CMK (cell line): Measurements from ENCODE around the gene DNAJB1.

Experiments
- DNase-seq: peaks from one replicate; pipeline ENCODE4 v3.0.0-alpha.2; 2010; ENCODE audit warnings: low read depth

The DNAJB1 gene

DNA sequence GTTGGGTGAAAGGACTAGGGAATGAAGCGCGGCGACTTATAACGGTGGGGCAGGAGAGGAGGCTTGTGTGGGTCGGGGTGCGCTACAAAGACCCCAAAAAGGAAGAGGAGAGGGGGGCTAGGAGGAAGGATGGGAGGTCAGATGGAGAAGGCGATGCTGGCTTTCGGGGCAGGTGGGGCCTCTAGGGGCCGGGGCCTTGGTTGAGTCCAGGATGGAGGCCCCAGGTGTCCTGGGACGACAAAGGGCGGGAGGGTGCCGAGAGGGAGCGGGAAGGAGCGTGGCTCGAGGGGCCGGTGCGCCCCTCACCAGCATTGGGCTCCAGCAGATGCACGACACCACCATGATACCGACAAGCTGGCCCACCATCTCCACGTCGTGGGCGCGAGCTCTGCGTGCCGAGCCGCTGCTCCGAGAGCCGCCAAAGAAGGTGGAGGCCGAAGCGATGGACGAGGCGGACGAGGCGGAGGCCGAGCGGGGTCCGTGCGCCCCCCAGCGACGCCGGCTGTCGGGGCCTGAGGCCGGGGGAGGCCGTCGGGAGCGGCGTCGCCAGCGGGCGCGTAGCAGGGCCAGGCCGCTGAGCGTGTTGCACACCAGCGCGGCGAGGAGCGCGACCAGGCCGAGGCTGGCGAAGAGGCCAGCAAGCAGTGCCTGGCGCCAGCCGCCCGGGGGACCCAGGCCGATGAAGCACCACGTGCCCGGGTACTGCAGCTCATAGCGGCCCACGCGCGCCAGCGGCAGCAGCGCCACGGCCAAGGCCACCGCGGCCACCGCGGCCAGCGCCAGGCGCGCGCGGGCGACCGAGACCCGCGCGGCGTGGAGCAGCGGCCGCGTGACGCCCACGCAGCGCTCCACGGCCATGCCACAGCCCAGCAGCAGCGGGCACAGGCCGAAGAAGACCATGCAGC is 44.9 kb downstream of the DNAJB1 start:
- DNase-seq = no peak

DNA sequence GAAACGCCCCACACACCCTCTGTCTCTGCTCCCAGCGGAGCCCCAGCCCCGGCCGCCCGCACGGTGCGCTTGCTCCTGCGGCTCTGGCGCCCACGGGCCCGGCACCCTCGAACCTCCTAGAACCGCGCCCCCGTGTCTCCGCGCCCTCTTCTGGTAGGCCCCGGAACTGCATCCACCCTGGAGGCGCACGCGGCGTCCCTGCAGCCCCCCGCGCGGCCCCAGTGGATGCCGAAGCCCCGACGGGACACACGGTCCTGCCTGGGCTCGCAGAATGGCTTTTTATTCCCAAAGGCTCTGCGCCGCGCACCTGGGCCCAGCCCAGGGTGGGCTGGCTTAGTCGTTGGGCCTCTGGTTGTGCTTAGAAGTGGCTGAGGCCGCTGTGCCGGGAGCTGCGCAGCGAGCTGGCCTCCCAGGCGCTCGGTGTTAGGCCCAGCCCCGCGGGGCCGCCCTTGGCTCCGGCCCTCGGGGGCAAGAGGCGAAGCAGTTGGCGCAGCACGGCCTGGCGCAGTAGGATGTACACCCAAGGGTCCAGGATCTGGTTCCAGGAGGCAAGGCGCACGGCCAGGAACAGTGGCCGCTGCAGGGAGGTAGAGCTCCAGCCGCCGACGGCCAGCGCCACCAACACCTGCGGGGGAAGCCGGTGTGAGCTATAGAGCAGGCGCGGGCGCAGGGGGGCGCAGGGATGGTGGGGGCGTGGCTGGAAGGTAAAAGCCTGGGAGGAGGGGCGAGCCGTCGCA is 45.8 kb downstream of the DNAJB1 start:
- no peak for DNase-seq

DNA sequence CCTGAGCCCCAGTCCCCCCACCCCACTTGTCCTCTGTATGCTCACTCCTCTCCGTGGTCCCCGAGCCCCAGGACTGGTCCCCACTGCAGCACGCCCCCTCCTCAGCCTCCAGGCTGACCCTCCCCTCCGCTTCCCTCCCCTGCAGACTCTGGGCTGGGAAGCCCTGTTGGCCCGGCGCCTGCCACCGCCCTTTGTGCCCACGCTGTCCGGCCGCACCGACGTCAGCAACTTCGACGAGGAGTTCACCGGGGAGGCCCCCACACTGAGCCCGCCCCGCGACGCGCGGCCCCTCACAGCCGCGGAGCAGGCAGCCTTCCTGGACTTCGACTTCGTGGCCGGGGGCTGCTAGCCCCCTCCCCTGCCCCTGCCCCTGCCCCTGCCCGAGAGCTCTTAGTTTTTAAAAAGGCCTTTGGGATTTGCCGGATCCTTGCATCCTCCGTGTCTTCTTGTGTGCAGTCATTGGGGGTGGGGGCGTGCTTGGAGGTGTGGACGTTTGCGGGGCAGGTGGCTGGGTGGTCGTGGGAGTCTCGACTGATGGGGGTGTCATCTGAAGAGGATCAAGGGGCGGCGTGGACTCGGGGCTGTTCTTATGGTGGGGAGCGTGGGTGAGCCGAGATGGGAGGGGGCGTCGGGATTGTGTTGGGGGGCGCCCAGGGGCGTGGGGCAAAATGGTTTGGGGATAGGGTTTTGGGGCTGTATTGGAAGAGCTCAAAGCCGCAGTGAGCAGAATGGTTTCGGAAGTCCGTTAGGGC is 46.6 kb downstream of the DNAJB1 start:
- DNase-seq = no peak

DNA sequence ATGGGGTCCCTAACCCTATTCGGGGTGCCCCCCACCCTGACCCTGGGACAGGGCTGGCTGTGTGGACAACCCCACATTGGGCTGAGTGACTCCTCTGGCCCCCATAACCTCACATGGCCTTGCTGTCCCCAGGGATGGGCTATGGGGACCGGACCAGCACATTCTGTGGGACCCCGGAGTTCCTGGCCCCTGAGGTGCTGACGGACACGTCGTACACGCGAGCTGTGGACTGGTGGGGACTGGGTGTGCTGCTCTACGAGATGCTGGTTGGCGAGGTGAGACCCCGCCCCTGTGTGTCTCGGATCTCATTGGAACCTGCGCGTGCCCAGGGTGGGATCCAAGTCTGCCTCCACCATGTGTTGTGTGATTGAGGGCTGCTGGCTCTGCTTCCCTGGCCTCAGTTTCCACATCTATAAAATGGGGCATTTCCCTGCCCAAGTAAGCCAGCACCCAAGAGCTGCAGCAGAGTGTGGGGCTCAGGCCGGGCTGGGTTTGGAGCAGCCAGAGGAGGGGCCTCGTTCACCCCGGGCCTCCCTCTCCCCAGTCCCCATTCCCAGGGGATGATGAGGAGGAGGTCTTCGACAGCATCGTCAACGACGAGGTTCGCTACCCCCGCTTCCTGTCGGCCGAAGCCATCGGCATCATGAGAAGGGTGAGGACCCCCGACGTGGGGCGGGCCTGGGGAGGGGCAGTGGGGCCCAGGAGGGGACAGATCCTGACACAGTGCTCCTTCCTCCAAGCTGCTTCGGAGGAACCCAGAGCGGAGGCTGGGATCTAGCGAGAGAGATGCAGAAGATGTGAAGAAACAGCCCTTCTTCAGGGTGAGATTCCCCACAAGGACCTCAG is 47.9 kb downstream of the DNAJB1 start:
- no peak for DNase-seq

- DNase-seq = no peak
Observed at GRCh38 chr19:14467816-14468215, 50.4 kb downstream of the DNAJB1 start.

DNA sequence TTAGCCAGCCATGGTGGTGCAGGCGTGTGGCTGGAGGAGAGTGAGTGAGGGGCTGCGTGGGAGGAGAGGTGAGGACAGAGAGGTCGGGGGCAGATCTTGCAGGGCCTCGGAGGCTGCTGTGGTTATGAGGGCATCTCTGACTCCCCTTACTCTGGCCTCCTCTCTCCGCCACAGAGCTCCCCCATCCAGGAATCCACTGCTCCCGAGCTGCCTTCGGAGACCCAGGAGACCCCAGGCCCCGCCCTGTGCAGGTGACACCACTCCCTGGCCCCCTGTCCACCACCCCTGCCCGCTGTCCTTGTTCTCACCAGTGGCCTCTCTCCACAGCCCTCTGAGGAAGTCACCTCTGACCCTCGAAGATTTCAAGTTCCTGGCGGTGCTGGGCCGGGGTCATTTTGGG is 50.8 kb downstream of the DNAJB1 start:
- no peak for DNase-seq
